GM23338 (cell line): ENCODE data around the gene BTBD18. TPM values are rescaled to one million over a fixed set of nuclear protein-coding genes. Genes with fewer than 3 reads are reported as not detected.

Experiments
- ATAC-seq: fragments of 200-7000 bp; cut with Tn5 transposase; 3 replicates; pipeline ENCODE4 v1.9.1; 2020
- DNase-seq: peaks from one replicate; pipeline ENCODE4 v3.0.0-alpha.2; 2015; ENCODE audit warnings: low spot score
- H2AFZ ChIP-seq: fragments of 200-600 bp; sonication (generic); 2 replicates; pipeline ENCODE4 v1.8.0; 2016; ENCODE audit warnings: antibody characterized with exemption, mild to moderate bottlenecking, moderate library complexity
- H3F3A ChIP-seq: fragments of 200-600 bp; sonication (generic); replicated peaks from 2 replicates; pipeline ENCODE4 v1.8.0; 2017; ENCODE audit warnings: antibody characterized with exemption, mixed run types, low read depth
- H3K27ac ChIP-seq: fragments of 200-600 bp; sonication (generic); 2 replicates; pipeline ENCODE4 v1.6.1; 2016; ENCODE audit warnings: low read depth
- H3K27me3 ChIP-seq: fragments of 200-600 bp; sonication (generic); 2 replicates; pipeline ENCODE4 v1.8.0; 2016; ENCODE audit warnings: mild to moderate bottlenecking, mixed run types, moderate library complexity; ENCODE audit not compliant: insufficient read depth
- H3K36me3 ChIP-seq: fragments of 200-600 bp; sonication (generic); 2 replicates; pipeline ENCODE4 v1.8.0; 2016; ENCODE audit warnings: mild to moderate bottlenecking; ENCODE audit not compliant: insufficient read depth
- H3K4me1 ChIP-seq: fragments of 200-600 bp; sonication (generic); 2 replicates; pipeline ENCODE4 v1.8.0; 2016; ENCODE audit warnings: mild to moderate bottlenecking, moderate library complexity; ENCODE audit not compliant: insufficient read depth
- H3K4me2 ChIP-seq: fragments of 200-600 bp; sonication (generic); 2 replicates; pipeline ENCODE4 v1.7.1; 2017; ENCODE audit warnings: mixed run types
- H3K4me3 ChIP-seq: fragments of 200-600 bp; sonication (generic); 2 replicates; pipeline ENCODE4 v1.6.1; 2016; ENCODE audit warnings: mixed run types
- H3K79me2 ChIP-seq: fragments of 200-600 bp; sonication (generic); replicated peaks from 2 replicates; pipeline ENCODE4 v1.8.0; 2017; ENCODE audit warnings: mild to moderate bottlenecking; ENCODE audit not compliant: insufficient read depth
- H3K9me2 ChIP-seq: fragments of 200-600 bp; sonication (generic); 2 replicates; pipeline ENCODE4 v1.8.0; 2017; ENCODE audit not compliant: insufficient read depth
- H4K20me1 ChIP-seq: fragments of 200-600 bp; sonication (generic); replicated peaks from 2 replicates; pipeline ENCODE4 v1.8.0; 2017; ENCODE audit warnings: mild to moderate bottlenecking; ENCODE audit not compliant: insufficient read depth
- H3K27ac Mint-ChIP-seq: 2 replicates; pipeline ENCODE4 v1.8.0; 2020; ENCODE audit warnings: inconsistent platforms, mild to moderate bottlenecking, moderate library complexity, mixed read lengths
- H3K27me3 Mint-ChIP-seq: 3 replicates; pipeline ENCODE4 v1.8.0; 2022; ENCODE audit warnings: low read depth, mild to moderate bottlenecking, moderate library complexity, mixed read lengths, inconsistent platforms; ENCODE audit not compliant: insufficient read depth, poor library complexity
- H3K36me3 Mint-ChIP-seq: 3 replicates; pipeline ENCODE4 v1.8.0; 2021; ENCODE audit warnings: low read depth, mild to moderate bottlenecking, inconsistent platforms, moderate library complexity, mixed read lengths
- H3K4me1 Mint-ChIP-seq: 3 replicates; pipeline ENCODE4 v1.8.0; 2020; ENCODE audit warnings: mild to moderate bottlenecking, inconsistent platforms, mixed read lengths
- H3K4me3 Mint-ChIP-seq: 3 replicates; pipeline ENCODE4 v1.8.0; 2021; ENCODE audit warnings: moderate library complexity, mild to moderate bottlenecking, inconsistent platforms, mixed read lengths
- H3K9me3 Mint-ChIP-seq: 3 replicates; pipeline ENCODE4 v1.8.0; 2020; ENCODE audit warnings: moderate library complexity, mild to moderate bottlenecking, inconsistent platforms, mixed read lengths
- REST ChIP-seq: IDR thresholded peaks from one replicate; pipeline ENCODE4 v1.6.1; 2018; ENCODE audit warnings: antibody characterized with exemption; ENCODE audit not compliant: unreplicated experiment
- STAT1 ChIP-seq: IDR thresholded peaks from one replicate; pipeline ENCODE4 v1.6.1; 2016; ENCODE audit warnings: antibody characterized with exemption; ENCODE audit not compliant: unreplicated experiment
- ZNF462 ChIP-seq: fragments of 250-450 bp; sonication (Bioruptor Pico); IDR thresholded peaks from 2 replicates; pipeline ENCODE4 v1.5.0; 2020; ENCODE audit warnings: mild to moderate bottlenecking, moderate library complexity
- polyA plus RNA-seq: library from polyadenylated mRNA; unstranded; fragments of >200 nt; fragmentation: Nextera tagmentation; extraction: Ambion mirVana; gene quantifications from 2 replicates; pipeline ENCODE4 v1.2.1, GENCODE V29; 2016
- total RNA-seq: library from RNA; depleted of rRNA; stranded (reverse); fragments of >200 nt; shearing (Covaris generic); gene quantifications from 2 replicates; pipeline ENCODE4 v1.2.3, GENCODE V29; 2014

The BTBD18 gene
- total and polyA plus RNA-seq, 2 experiments from 2014 or later, result 0.29 TPM; not detected in 1

GRCh38 chr11:57713835-57714234, 37.8 kb downstream of the BTBD18 start (continued):
- TF ChIP-seq ZNF462 (CRISPR knock-in tag) (no peak), STAT1 (no peak)

- peak within 1 kb of the TSS; percentile 77 for H3K4me3 ChIP-seq
- peak within 1 kb of the TSS; percentile 97 for H3K4me2 ChIP-seq
- no peaks in the 10 kb centered on the region for H3K9me2 ChIP-seq
- Mint-ChIP-seq H3K9me3 (peaks cover 8% of the 10 kb centered on the region), H3K4me1 (peaks cover 16% of the 10 kb centered on the region), H3K4me3 (peak within 1 kb of the TSS; percentile 99), H3K27me3 (peaks cover 6% of the 10 kb centered on the region), H3K27ac (peak within 1 kb of the TSS; percentile 99), H3K36me3 (peaks cover 36% of the 10 kb centered on the region)
- ATAC-seq, result peak; percentile 89
- no peak within 1 kb of the TSS for H2AFZ ChIP-seq
- H3K79me2 ChIP-seq, result peaks cover 55% of the 10 kb centered on the region
- peaks cover 4% of the 10 kb centered on the region; the same call in 1 of the 2 replicates for H3F3A ChIP-seq
- H4K20me1 ChIP-seq, result peaks cover 12% of the 10 kb centered on the region; the same call in 1 of the 2 replicates
- no peaks in the 10 kb centered on the region for H3K27me3 ChIP-seq
- peak within 1 kb of the TSS; percentile 57 for H3K27ac ChIP-seq
- H3K36me3 ChIP-seq, result no peaks in the 10 kb centered on the region
- peaks cover 8% of the 10 kb centered on the region; the same call in 1 of the 2 replicates for H3K4me1 ChIP-seq
- DNase-seq, result peak; percentile 98
- TF ChIP-seq REST (no peak), ZNF462 (CRISPR knock-in tag) (no peak)
Observed at GRCh38 chr11:57712256-57713150, 39.1 kb downstream of the BTBD18 start, which contains the start of gene TMX2. Gene TMX2 (plus strand): TSS chr11:57712593. CDS start chr11:57712619, 26 bp downstream.
